Measurements from ENCODE around the gene GBA2.

GBA2 gene

GRCh38 chr9:35748858-35749514 lies at the start of gene GBA2, which contains the start of gene RGP1:
GBA2 (minus strand) TSS chr9:35749228; CDS start chr9:35748704, 524 bp downstream.
RGP1 (plus strand) TSS chr9:35749287; CDS start chr9:35749756, 469 bp downstream.
- DNase-seq, result peak; percentile 26

GRCh38 chr9:35797311-35798109 lies 48.5 kb upstream of the GBA2 start:
- DNase-seq, result no peak

- DNase-seq, result no peak
These were observed 46.7 kb upstream of the GBA2 start for GRCh38 chr9:35795695-35796094.

- no peak for DNase-seq
These were observed 44.4 kb upstream of the GBA2 start for GRCh38 chr9:35793461-35793860.

- DNase-seq, result no peak
These were observed 43.8 kb upstream of the GBA2 start for GRCh38 chr9:35792826-35793225.

GRCh38 chr9:35792024-35792813 lies 43.2 kb upstream of the GBA2 start:
- DNase-seq, result no peak

- DNase-seq, result no peak
These were observed 42.4 kb upstream of the GBA2 start, which contains the start of gene NPR2 for GRCh38 chr9:35791297-35791921. NPR2 (plus strand) TSS chr9:35791591; CDS start chr9:35792409, 818 bp downstream.

- DNase-seq, result peak; percentile 51
These were observed 41.6 kb upstream of the GBA2 start for GRCh38 chr9:35790385-35791296.

GRCh38 chr9:35790025-35790384 lies 41.0 kb upstream of the GBA2 start:
- no peak for DNase-seq

GRCh38 chr9:35789541-35789940 lies 40.5 kb upstream of the GBA2 start:
- DNase-seq, result no peak

GRCh38 chr9:35783418-35783817 lies 34.4 kb upstream of the GBA2 start:
- no peak for DNase-seq

GRCh38 chr9:35781066-35781465 lies 32.0 kb upstream of the GBA2 start:
- DNase-seq, result no peak

GRCh38 chr9:35778496-35778895 lies 29.5 kb upstream of the GBA2 start:
- DNase-seq, result no peak

GRCh38 chr9:35776018-35776417 lies 27.0 kb upstream of the GBA2 start:
- DNase-seq, result peak; percentile 28

- no peak for DNase-seq
These were observed 26.0 kb upstream of the GBA2 start for GRCh38 chr9:35774907-35775635.

- DNase-seq, result no peak
These were observed 22.9 kb upstream of the GBA2 start for GRCh38 chr9:35771943-35772342.

- DNase-seq, result no peak
These were observed 22.5 kb upstream of the GBA2 start for GRCh38 chr9:35771534-35771933.

GRCh38 chr9:35771075-35771433 lies 22.0 kb upstream of the GBA2 start:
- DNase-seq, result no peak

- DNase-seq, result no peak
These were observed 20.7 kb upstream of the GBA2 start for GRCh38 chr9:35769763-35770162.

GRCh38 chr9:35767458-35767857 lies 18.4 kb upstream of the GBA2 start:
- no peak for DNase-seq

- no peak for DNase-seq
These were observed 18.0 kb upstream of the GBA2 start for GRCh38 chr9:35766997-35767396.
